Erythroblast (primary cell): ENCODE data around the gene ARHGEF7.

Experiments
- GATA1 ChIP-seq: IDR thresholded peaks from 2 replicates; pipeline ENCODE4 v1.6.1; 2011; ENCODE audit warnings: low read depth, mild to moderate bottlenecking, control low read depth, low read length, moderate library complexity
- POLR2A ChIP-seq: IDR thresholded peaks from 2 replicates; pipeline ENCODE4 v1.6.1; 2011; ENCODE audit warnings: mild to moderate bottlenecking, low read length

DNA sequence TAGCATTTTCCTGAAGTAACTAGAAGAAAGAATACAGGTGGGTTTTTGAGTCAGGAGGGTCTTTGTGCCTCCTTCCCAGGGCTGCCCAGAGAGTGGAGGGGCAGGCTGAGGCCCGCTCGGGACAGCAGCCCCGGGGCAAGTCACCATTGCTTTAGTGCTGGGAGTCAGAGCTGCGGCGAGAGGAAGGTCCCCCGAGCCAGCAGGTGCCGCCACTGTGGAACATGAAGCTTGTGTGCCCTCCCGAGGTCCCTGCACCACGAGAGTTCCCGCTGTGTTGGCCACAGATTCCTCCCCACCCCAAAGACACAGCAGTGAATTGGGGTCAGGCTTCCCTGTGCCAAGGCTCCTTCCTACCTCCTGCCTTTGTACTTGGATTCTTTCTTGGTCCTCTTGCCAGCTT lies 154.4 kb downstream of the ARHGEF7 start:
- TF ChIP-seq POLR2A, result no peak
- no peak for TF ChIP-seq GATA1
